ENCODE data around the gene PCNA. TPM values are rescaled to one million over a fixed set of nuclear protein-coding genes. Genes with fewer than 3 reads are reported as not detected.

PCNA gene
- total RNA-seq, 1 donor from 2014 or later, result 180 TPM

DNA sequence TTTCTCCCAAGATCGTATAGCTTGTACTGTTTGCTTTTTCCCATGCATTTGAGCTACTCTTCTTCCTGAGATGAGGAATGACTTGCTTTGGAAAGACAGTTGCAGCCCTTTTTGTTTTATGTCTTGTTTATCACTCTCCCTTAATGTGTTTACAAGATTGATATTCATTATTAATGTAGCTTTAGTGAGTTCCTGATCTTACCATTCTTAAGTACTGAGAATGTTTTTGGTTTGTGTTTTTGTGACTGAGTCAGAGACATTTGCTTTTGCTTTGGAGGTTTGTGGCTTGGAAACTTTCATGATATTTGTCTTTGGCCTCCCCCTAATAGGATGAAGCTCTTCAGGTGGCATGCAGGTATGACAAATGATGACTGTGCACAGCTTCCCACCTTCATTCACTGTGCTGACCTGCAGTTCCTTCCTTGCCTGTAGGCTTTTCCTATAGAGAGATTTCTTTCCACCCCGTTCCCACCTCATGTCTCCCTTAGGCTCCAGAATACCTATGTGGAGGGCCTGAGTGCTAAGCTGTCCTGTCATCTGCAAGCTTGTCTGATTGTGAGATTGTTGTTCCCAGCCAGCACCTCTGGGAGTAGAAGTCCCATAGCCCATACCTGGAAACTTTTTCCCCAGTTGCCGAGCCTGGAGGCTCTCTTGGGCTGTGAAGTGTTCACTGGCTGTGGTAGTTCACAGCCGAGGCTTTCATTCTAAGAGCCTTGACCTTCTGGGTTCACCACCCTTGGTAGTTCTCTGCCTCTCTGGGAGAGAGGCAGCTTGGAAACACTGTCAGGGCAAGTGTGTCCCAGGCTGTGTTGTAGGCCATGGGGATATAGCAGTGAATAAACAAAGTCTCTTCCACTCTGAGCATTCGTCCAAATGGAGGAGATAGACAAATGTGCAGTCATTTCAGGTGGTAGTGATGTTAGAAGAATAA is 34.1 kb upstream of the PCNA start:
- peaks cover 5% of the 10 kb centered on the region for H3K36me3 Mint-ChIP-seq
- peaks cover 34% of the 10 kb centered on the region for H3K4me1 Mint-ChIP-seq (ENCODE audit: unreplicated experiment)
- TF ChIP-seq, protein P1, sequence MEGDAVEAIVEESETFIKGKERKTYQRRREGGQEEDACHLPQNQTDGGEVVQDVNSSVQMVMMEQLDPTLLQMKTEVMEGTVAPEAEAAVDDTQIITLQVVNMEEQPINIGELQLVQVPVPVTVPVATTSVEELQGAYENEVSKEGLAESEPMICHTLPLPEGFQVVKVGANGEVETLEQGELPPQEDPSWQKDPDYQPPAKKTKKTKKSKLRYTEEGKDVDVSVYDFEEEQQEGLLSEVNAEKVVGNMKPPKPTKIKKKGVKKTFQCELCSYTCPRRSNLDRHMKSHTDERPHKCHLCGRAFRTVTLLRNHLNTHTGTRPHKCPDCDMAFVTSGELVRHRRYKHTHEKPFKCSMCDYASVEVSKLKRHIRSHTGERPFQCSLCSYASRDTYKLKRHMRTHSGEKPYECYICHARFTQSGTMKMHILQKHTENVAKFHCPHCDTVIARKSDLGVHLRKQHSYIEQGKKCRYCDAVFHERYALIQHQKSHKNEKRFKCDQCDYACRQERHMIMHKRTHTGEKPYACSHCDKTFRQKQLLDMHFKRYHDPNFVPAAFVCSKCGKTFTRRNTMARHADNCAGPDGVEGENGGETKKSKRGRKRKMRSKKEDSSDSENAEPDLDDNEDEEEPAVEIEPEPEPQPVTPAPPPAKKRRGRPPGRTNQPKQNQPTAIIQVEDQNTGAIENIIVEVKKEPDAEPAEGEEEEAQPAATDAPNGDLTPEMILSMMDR (conservative IDR thresholded peaks at IDR 0.05), result no peak
- H3K9me3 Mint-ChIP-seq, result no peaks in the 10 kb centered on the region
- H3K4me3 Mint-ChIP-seq, result peak overlapping the region; percentile 19
- H3K27ac Mint-ChIP-seq, result peak overlapping the region; percentile 55
- H3K27me3 Mint-ChIP-seq, result no peaks in the 10 kb centered on the region
- DNase-seq (ENCODE audit: extremely low spot score, unreplicated experiment), result no peak

DNA sequence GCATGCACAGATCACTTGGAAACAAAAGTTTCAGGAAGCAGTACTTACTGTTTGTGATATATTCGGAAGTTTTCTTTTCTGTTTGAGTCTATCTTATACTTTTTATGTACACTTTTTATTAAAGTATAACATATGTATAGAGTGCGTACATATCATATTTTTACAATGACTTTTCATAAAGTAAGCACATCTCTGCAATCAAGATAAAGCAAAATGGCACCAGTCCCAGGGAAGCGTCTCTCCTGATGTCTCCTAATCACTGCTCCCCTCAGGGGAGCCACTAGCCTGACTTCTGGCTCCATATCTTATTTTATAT is 33.4 kb upstream of the PCNA start:
- no peaks in the 10 kb centered on the region for H3K9me3 Mint-ChIP-seq
- H3K4me1 Mint-ChIP-seq (ENCODE audit: unreplicated experiment), result peaks cover 34% of the 10 kb centered on the region
- no peak overlapping the region for H3K4me3 Mint-ChIP-seq
- H3K27me3 Mint-ChIP-seq, result no peaks in the 10 kb centered on the region
- TF ChIP-seq, protein P1 (conservative IDR thresholded peaks at IDR 0.05), result no peak
- no peak for DNase-seq (ENCODE audit: extremely low spot score, unreplicated experiment)
- H3K36me3 Mint-ChIP-seq, result peaks cover 5% of the 10 kb centered on the region
- peak overlapping the region; percentile 4 for H3K27ac Mint-ChIP-seq

GRCh38 chr20:5150226-5151076 is 30.7 kb upstream of the PCNA start:
- TF ChIP-seq, protein P1 (conservative IDR thresholded peaks at IDR 0.05), result no peak
- Mint-ChIP-seq H3K9me3 (no peaks in the 10 kb centered on the region), H3K27me3 (no peaks in the 10 kb centered on the region), H3K36me3 (no peaks in the 10 kb centered on the region), H3K4me3 (no peak overlapping the region), H3K27ac (no peak overlapping the region), H3K4me1 (ENCODE audit: unreplicated experiment) (peaks cover 28% of the 10 kb centered on the region)
- no peak for DNase-seq (ENCODE audit: extremely low spot score, unreplicated experiment)

DNA sequence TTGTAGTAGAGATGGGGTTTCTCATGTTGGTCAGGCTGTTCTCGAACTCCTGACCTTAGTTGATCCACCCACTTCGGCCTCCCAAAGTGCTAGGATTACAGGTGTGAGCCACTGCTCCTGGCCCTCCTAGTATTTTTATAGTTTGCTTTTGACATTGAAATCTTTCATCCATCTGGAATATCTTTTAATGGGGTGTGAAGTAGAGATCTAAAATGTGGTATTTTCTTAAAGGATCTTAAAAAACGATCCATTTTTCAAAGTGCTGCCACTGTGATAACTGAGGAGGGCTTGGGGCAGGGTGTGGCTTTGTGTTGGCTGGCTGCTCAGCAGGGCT is 30.1 kb upstream of the PCNA start:
- no peaks in the 10 kb centered on the region for H3K36me3 Mint-ChIP-seq
- no peaks in the 10 kb centered on the region for H3K27me3 Mint-ChIP-seq
- no peak overlapping the region for H3K27ac Mint-ChIP-seq
- TF ChIP-seq, protein P1 (conservative IDR thresholded peaks at IDR 0.05), result no peak
- H3K4me3 Mint-ChIP-seq, result no peak overlapping the region
- H3K4me1 Mint-ChIP-seq (ENCODE audit: unreplicated experiment), result peaks cover 23% of the 10 kb centered on the region
- H3K9me3 Mint-ChIP-seq, result no peaks in the 10 kb centered on the region
- DNase-seq (ENCODE audit: extremely low spot score, unreplicated experiment), result no peak

GRCh38 chr20:5148581-5148980 is 28.8 kb upstream of the PCNA start:
- no peak overlapping the region for H3K4me3 Mint-ChIP-seq
- H3K4me1 Mint-ChIP-seq (ENCODE audit: unreplicated experiment), result peaks cover 12% of the 10 kb centered on the region
- TF ChIP-seq, protein P1 (conservative IDR thresholded peaks at IDR 0.05), result no peak
- H3K9me3 Mint-ChIP-seq, result no peaks in the 10 kb centered on the region
- H3K27ac Mint-ChIP-seq, result no peak overlapping the region
- no peaks in the 10 kb centered on the region for H3K36me3 Mint-ChIP-seq
- no peaks in the 10 kb centered on the region for H3K27me3 Mint-ChIP-seq
- DNase-seq (ENCODE audit: extremely low spot score, unreplicated experiment), result no peak
